K562 (cell line): ENCODE data around the gene PIGM. TPM values are rescaled to one million over a fixed set of nuclear protein-coding genes. Genes with fewer than 3 reads are reported as not detected.
A peak's percentile ranks its signal among the peaks of the same experiment; 100 is the strongest.

ENCODE experiments used
- BDP1 ChIP-seq: IDR thresholded peaks from 3 replicates; pipeline ENCODE4 v1.6.1; 2011; ENCODE audit not compliant: insufficient read length, insufficient read depth
- ETS2 ChIP-seq: IDR thresholded peaks from 2 replicates; pipeline ENCODE4 v1.6.1; 2016; ENCODE audit warnings: borderline replicate concordance, missing genetic modification characterization, mild to moderate bottlenecking, moderate library complexity, missing compliant biosample characterization; ENCODE audit not compliant: poor library complexity, severe bottlenecking
- HNRNPH1 ChIP-seq: fragments of 200-400 bp; formaldehyde crosslinking; optimal IDR thresholded peaks from 2 replicates; pipeline ENCODE3; 2017; ENCODE audit warnings: low read depth, mild to moderate bottlenecking, low read length, moderate library complexity
- HNRNPUL1 ChIP-seq: fragments of 200-400 bp; formaldehyde crosslinking; IDR thresholded peaks from 2 replicates; pipeline ENCODE4 v1.6.1; 2017; ENCODE audit warnings: low read length
- MCM3 ChIP-seq: fragments of 450-650 bp; IDR thresholded peaks from 2 replicates; pipeline ENCODE4 v1.6.1; 2016
- MCM7 ChIP-seq, 2 experiments: fragments of 450-650 bp; IDR thresholded peaks; 2 replicates each; pipeline ENCODE4 v1.6.1; 2016 to 2018
- MYNN ChIP-seq, 2 experiments: sonication (generic); formaldehyde crosslinking in 1 of 2; IDR thresholded peaks; 2 replicates each; pipeline versions ENCODE4 v1.5.0 to v1.6.1; 2016 to 2020; ENCODE audit warnings: antibody characterized with exemption in 1 of 2, missing genetic modification reagents in 1 of 2
- PHF21A ChIP-seq: fragments of 450-650 bp; IDR thresholded peaks from 2 replicates; pipeline ENCODE4 v1.6.1; 2017; ENCODE audit warnings: low read depth, borderline replicate concordance
- RB1 ChIP-seq: fragments of 450-650 bp; IDR thresholded peaks from 2 replicates; pipeline ENCODE4 v1.6.1; 2017; ENCODE audit warnings: low read depth, mild to moderate bottlenecking
- RBM17 ChIP-seq: fragments of 200-400 bp; formaldehyde crosslinking; IDR thresholded peaks from 2 replicates; pipeline ENCODE4 v1.6.1; 2017; ENCODE audit warnings: low read depth, mild to moderate bottlenecking, low read length, borderline replicate concordance
- SIN3A ChIP-seq, 2 experiments: fragments of 150-350 bp in 1 of 2; IDR thresholded peaks; 2 replicates each; pipeline ENCODE4 v1.6.1; 2011 to 2016; ENCODE audit warnings: borderline replicate concordance in 2 of 2, low read depth in 2 of 2, low read length in 2 of 2, mild to moderate bottlenecking in 2 of 2, moderate library complexity in 2 of 2; ENCODE audit not compliant: control insufficient read depth in 1 of 2
- SMAD4 ChIP-seq: fragments of 250-450 bp; sonication (Bioruptor Pico); conservative IDR thresholded peaks from 2 replicates; pipeline ENCODE4 v1.8.0; 2021; ENCODE audit warnings: inconsistent platforms, mild to moderate bottlenecking, moderate library complexity
- TEAD4 ChIP-seq, 2 experiments: sonication (generic) in 1 of 2; formaldehyde crosslinking in 1 of 2; IDR thresholded peaks; 2 replicates each; pipeline versions ENCODE4 v1.6.1 to v1.8.0; 2012 to 2022; ENCODE audit warnings: borderline replicate concordance in 1 of 2, inconsistent platforms in 1 of 2, low read length in 1 of 2, mild to moderate bottlenecking in 1 of 2, missing genetic modification reagents in 1 of 2
- USF2 ChIP-seq: sonication (generic); formaldehyde crosslinking; IDR thresholded peaks from 2 replicates; pipeline ENCODE4 v1.5.0; 2020; ENCODE audit warnings: missing genetic modification reagents
- XRCC4 ChIP-seq: IDR thresholded peaks from one replicate; pipeline ENCODE4 v1.6.1; 2011; ENCODE audit not compliant: insufficient read depth, insufficient read length; ENCODE audit errors: extremely low read depth
- ZC3H8 ChIP-seq: fragments of 450-650 bp; IDR thresholded peaks from 2 replicates; pipeline ENCODE4 v1.6.1; 2017
- ZHX1 ChIP-seq: fragments of 150-350 bp; conservative IDR thresholded peaks from 2 replicates; pipeline ENCODE4 v1.6.1; 2014; ENCODE audit warnings: low read length
- ZNF696 ChIP-seq: fragments of 250-450 bp; sonication (Bioruptor Pico); conservative IDR thresholded peaks from 2 replicates; pipeline ENCODE4 v1.4.0; 2020; ENCODE audit warnings: mild to moderate bottlenecking, moderate library complexity
- ZNF79 ChIP-seq: fragments of 250-450 bp; sonication (Bioruptor Pico); IDR thresholded peaks from 2 replicates; pipeline ENCODE4 v1.4.0; 2020; ENCODE audit warnings: low read depth, mild to moderate bottlenecking, moderate library complexity
- polyA plus RNA-seq, 8 experiments: library from polyadenylated mRNA; depleted of rRNA in 4 of 8; stranded (reverse) in 5 of 8; unstranded in 3 of 8; fragments of >200 nt; fragmentation: Nextera tagmentation in 2 of 8; fragmentation: Illumina TruSeq in 1 of 8; extraction: Ambion mirVana in 2 of 8; extraction: Trizol in 1 of 8; gene quantifications; 2 replicates each; pipeline versions ENCODE4 v1.2.1 to v1.2.3, GENCODE V29; 2011 to 2014; ENCODE audit warnings: inconsistent platforms in 1 of 8, missing spikeins in 1 of 8
- total RNA-seq, 7 experiments: library from RNA; depleted of rRNA in 6 of 7; stranded (reverse); fragments of >200 nt in 6 of 7; fragmentation: Illumina TruSeq in 2 of 7; extraction: Trizol in 2 of 7; gene quantifications; 2 replicates each; pipeline versions ENCODE4 v1.2.1 to v1.2.3, GENCODE V29; 2011 to 2021; ENCODE audit warnings: low replicate concordance in 1 of 7
- TF ChIP-seq, protein P1 (sequence below), 2 experiments: fragments of 450-650 bp in 1 of 2; IDR thresholded peaks; 2 replicates each; pipeline ENCODE4 v1.6.1; 2011 to 2017; ENCODE audit warnings: low read depth in 2 of 2, antibody characterized with exemption in 1 of 2, borderline replicate concordance in 1 of 2, low read length in 1 of 2, mild to moderate bottlenecking in 1 of 2, mixed read lengths in 1 of 2; ENCODE audit not compliant: control insufficient read depth in 1 of 2

The PIGM gene
- total and polyA plus RNA-seq, 9 of the 15 experiments (the other 6 are each of a cell fraction or from before 2014, with no cell fraction given) = 2.6 to 6.7 (median 4.3) TPM

DNA sequence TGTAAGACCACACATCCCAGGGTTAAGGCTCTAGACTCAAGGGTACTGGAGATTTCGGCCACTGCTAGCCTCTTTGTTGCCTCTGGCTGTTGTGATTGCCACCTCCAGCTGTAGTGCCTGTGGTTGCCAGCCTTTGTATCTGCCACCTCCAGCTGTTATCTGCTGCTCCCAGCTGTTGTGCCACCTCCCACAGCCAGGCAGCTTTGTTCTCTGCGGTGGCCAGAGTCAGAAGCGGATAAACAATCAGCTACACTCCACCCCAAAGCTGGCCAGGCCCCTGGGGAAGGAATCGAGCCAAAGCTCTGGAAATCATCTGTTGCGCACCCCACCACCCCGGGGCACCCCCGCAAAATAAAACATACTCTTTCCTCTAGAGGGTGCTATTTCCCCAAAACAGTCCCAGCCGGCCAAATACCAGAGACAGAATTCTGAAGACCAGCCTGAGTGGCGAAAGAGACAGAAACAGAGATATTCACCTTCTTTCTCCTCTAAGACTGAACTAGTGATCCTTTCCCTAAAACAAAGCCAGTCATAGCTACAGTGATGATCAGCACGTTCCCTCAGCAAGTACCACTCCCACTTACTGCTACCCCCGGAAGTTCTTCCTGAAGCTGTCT is 14.8 kb upstream of the PIGM start (continued):
- TF ChIP-seq SIN3A (IDR thresholded peaks at IDR 0.05; ENCODE audit: borderline replicate concordance in 2 of 2, control insufficient read depth in 1 of 2, low read depth in 2 of 2, low read length in 2 of 2) = no peak
- no peak for TF ChIP-seq MCM3
- TF ChIP-seq HNRNPUL1 = no peak
- no peak for TF ChIP-seq XRCC4
- no peak for TF ChIP-seq ZC3H8
- peak; percentile 94 for TF ChIP-seq SMAD4 (CRISPR knock-in tag)
- no peak for TF ChIP-seq HNRNPH1
- peak; percentile 100 for TF ChIP-seq TEAD4 (IDR thresholded peaks at IDR 0.05; ENCODE audit: low read length)
- no peak for TF ChIP-seq TEAD4 (CRISPR knock-in tag; IDR thresholded peaks at IDR 0.05; ENCODE audit: borderline replicate concordance)
- peak; percentile 61; the same call in 1 of the 2 replicates for TF ChIP-seq PHF21A
- no peak for TF ChIP-seq RBM17
- TF ChIP-seq MCM7 (IDR thresholded peaks at IDR 0.05) = no peak
- 0 out of 2 replicates have a peak, but pooled peaks have one; percentile 30 for TF ChIP-seq RB1
- TF ChIP-seq BDP1 = no peak
- TF ChIP-seq ETS2 (tag) = no peak
- TF ChIP-seq ZNF79 (CRISPR knock-in tag) = no peak
- TF ChIP-seq, protein P1, sequence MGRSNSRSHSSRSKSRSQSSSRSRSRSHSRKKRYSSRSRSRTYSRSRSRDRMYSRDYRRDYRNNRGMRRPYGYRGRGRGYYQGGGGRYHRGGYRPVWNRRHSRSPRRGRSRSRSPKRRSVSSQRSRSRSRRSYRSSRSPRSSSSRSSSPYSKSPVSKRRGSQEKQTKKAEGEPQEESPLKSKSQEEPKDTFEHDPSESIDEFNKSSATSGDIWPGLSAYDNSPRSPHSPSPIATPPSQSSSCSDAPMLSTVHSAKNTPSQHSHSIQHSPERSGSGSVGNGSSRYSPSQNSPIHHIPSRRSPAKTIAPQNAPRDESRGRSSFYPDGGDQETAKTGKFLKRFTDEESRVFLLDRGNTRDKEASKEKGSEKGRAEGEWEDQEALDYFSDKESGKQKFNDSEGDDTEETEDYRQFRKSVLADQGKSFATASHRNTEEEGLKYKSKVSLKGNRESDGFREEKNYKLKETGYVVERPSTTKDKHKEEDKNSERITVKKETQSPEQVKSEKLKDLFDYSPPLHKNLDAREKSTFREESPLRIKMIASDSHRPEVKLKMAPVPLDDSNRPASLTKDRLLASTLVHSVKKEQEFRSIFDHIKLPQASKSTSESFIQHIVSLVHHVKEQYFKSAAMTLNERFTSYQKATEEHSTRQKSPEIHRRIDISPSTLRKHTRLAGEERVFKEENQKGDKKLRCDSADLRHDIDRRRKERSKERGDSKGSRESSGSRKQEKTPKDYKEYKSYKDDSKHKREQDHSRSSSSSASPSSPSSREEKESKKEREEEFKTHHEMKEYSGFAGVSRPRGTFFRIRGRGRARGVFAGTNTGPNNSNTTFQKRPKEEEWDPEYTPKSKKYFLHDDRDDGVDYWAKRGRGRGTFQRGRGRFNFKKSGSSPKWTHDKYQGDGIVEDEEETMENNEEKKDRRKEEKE (IDR thresholded peaks at IDR 0.05; ENCODE audit: borderline replicate concordance in 1 of 2, control insufficient read depth in 1 of 2, low read depth in 2 of 2, low read length in 1 of 2) = no peak
- no peak for TF ChIP-seq USF2
- no peak for TF ChIP-seq ZHX1
- peak; percentile 97 for TF ChIP-seq MYNN (IDR thresholded peaks at IDR 0.05)
- no peak for TF ChIP-seq MYNN (CRISPR knock-in tag; IDR thresholded peaks at IDR 0.05)
- no peak for TF ChIP-seq ZNF696 (CRISPR knock-in tag)
